Measurements from ENCODE around the gene STRN3. TPM values are rescaled to one million over a fixed set of nuclear protein-coding genes. Genes with fewer than 3 reads are reported as not detected.

Gene STRN3
- total and polyA plus RNA-seq, 4 donors, result 6.8 to 47.5 (median 31.2) TPM

GRCh38 chr14:30908826-30909225, 117.4 kb downstream of the STRN3 start:
- Histone ChIP-seq H3K9ac (ENCODE audit: low read depth in 1 of 2, low read length in 2 of 2) (no peak overlapping the region), H3K4me3 (ENCODE audit: low read depth in 1 of 3, low read length in 3 of 3) (no peak overlapping the region), H3K36me3 (ENCODE audit: control insufficient read depth in 4 of 4, insufficient read depth in 3 of 4, low read depth in 1 of 4, low read length in 3 of 4) (peaks cover 4 to 47% (median 37%) of the 10 kb centered on the region in 4 donors), H3K27ac (ENCODE audit: low read depth in 1 of 2, low read length in 2 of 2) (no peak overlapping the region), H3K9me3 (ENCODE audit: control insufficient read depth in 4 of 4, low read length in 3 of 4) (no peaks in the 10 kb centered on the region), H3K4me1 (ENCODE audit: control insufficient read depth in 4 of 4, insufficient read depth in 4 of 4, low read length in 3 of 4) (no peaks in the 10 kb centered on the region), H3K27me3 (ENCODE audit: control insufficient read depth in 4 of 4, insufficient read depth in 4 of 4, low read length in 3 of 4) (no peaks in the 10 kb centered on the region)
- 88% methylated on average over 2 of the region's 2 CpGs for WGBS
- no peak for DNase-seq (ENCODE audit: low spot score)
- TF ChIP-seq RXRA (IDR thresholded peaks at IDR 0.05) (no peak), GABPA (IDR thresholded peaks at IDR 0.05 in 1 of 2, conservative IDR thresholded peaks at IDR 0.05 in 1 of 2) (no peak), FOXA1 (IDR thresholded peaks at IDR 0.05) (no peak), ATF3 (IDR thresholded peaks at IDR 0.05) (no peak), EGR1 (IDR thresholded peaks at IDR 0.05; ENCODE audit: low read depth in 2 of 2) (no peak)

- Histone ChIP-seq H3K9ac (ENCODE audit: low read depth in 1 of 2, low read length in 2 of 2) (no peak overlapping the region), H3K4me1 (ENCODE audit: control insufficient read depth in 4 of 4, insufficient read depth in 4 of 4, low read length in 3 of 4) (no peaks in the 10 kb centered on the region), H3K4me3 (ENCODE audit: low read depth in 1 of 3, low read length in 3 of 3) (no peak overlapping the region), H3K9me3 (ENCODE audit: control insufficient read depth in 4 of 4, low read length in 3 of 4) (no peaks in the 10 kb centered on the region), H3K27ac (ENCODE audit: low read depth in 1 of 2, low read length in 2 of 2) (no peak overlapping the region), H3K36me3 (ENCODE audit: control insufficient read depth in 4 of 4, insufficient read depth in 3 of 4, low read depth in 1 of 4, low read length in 3 of 4) (peaks cover 4 to 50% (median 38%) of the 10 kb centered on the region in 4 donors), H3K27me3 (ENCODE audit: control insufficient read depth in 4 of 4, insufficient read depth in 4 of 4, low read length in 3 of 4) (no peaks in the 10 kb centered on the region)
- 99% methylated on average over 1 of the region's 1 CpG for WGBS
- no peak for DNase-seq (ENCODE audit: low spot score)
- TF ChIP-seq GABPA (IDR thresholded peaks at IDR 0.05 in 1 of 2, conservative IDR thresholded peaks at IDR 0.05 in 1 of 2), result no peak
- TF ChIP-seq HNF4A (conservative IDR thresholded peaks at IDR 0.05), result peak in 1 of 2 donors; percentile 12
- no peak for TF ChIP-seq ZBTB33 (IDR thresholded peaks at IDR 0.05)
- TF ChIP-seq ATF3 (IDR thresholded peaks at IDR 0.05), result no peak
- TF ChIP-seq FOXA2 (IDR thresholded peaks at IDR 0.05), result no peak
- TF ChIP-seq JUND (IDR thresholded peaks at IDR 0.05), result no peak
- TF ChIP-seq NR2F2 (IDR thresholded peaks at IDR 0.05), result no peak
Observed at GRCh38 chr14:30907659-30908057, 118.5 kb downstream of the STRN3 start.

- Histone ChIP-seq H3K27me3 (ENCODE audit: control insufficient read depth in 4 of 4, insufficient read depth in 4 of 4, low read length in 3 of 4) (no peaks in the 10 kb centered on the region), H3K4me3 (ENCODE audit: low read depth in 1 of 3, low read length in 3 of 3) (no peak overlapping the region), H3K27ac (ENCODE audit: low read depth in 1 of 2, low read length in 2 of 2) (no peak overlapping the region), H3K9ac (ENCODE audit: low read depth in 1 of 2, low read length in 2 of 2) (no peak overlapping the region), H3K9me3 (ENCODE audit: control insufficient read depth in 4 of 4, low read length in 3 of 4) (no peaks in the 10 kb centered on the region), H3K4me1 (ENCODE audit: control insufficient read depth in 4 of 4, insufficient read depth in 4 of 4, low read length in 3 of 4) (no peaks in the 10 kb centered on the region), H3K36me3 (ENCODE audit: control insufficient read depth in 4 of 4, insufficient read depth in 3 of 4, low read depth in 1 of 4, low read length in 3 of 4) (peaks cover 4 to 52% (median 39%) of the 10 kb centered on the region in 4 donors)
- TF ChIP-seq RAD21 (IDR thresholded peaks at IDR 0.05), result peak; percentile 70
- peak; percentile 7 for TF ChIP-seq CTCF (IDR thresholded peaks at IDR 0.05; ENCODE audit: low read depth, low read length, missing input control)
- no peak for TF ChIP-seq YY1 (IDR thresholded peaks at IDR 0.05)
- no peak for DNase-seq (ENCODE audit: low spot score)
Observed at GRCh38 chr14:30906752-30907658, 119.2 kb downstream of the STRN3 start.

Data from liver (tissue), 9 donors.